H9 (cell line): ENCODE data around the gene BCO1. TPM values are rescaled to one million over a fixed set of nuclear protein-coding genes. Genes with fewer than 3 reads are reported as not detected.

Experiments used
- DNase-seq: peaks from one replicate; pipeline ENCODE4 v3.0.0-alpha.2; 2017
- H2AFZ ChIP-seq: one replicate; pipeline ENCODE4 v1.6.1; 2013; ENCODE audit warnings: mild to moderate bottlenecking, low read length, control low read depth, moderate library complexity
- H2AK5ac ChIP-seq: 2 replicates; pipeline ENCODE4 v1.6.1; 2013; ENCODE audit warnings: low read length, control low read depth, mixed read lengths; ENCODE audit not compliant: insufficient read length
- H2BK120ac ChIP-seq: one replicate; pipeline ENCODE4 v1.6.1; 2013; ENCODE audit warnings: low read depth, mild to moderate bottlenecking, low read length, control low read depth, inconsistent platforms; ENCODE audit not compliant: poor library complexity, severe bottlenecking
- H2BK12ac ChIP-seq: 2 replicates; pipeline ENCODE4 v1.6.1; 2013; ENCODE audit warnings: low read length, control low read depth, mixed read lengths, low read depth; ENCODE audit not compliant: insufficient read length
- H2BK15ac ChIP-seq: 2 replicates; pipeline ENCODE4 v1.6.1; 2013; ENCODE audit warnings: low read depth, low read length, control low read depth
- H2BK20ac ChIP-seq: one replicate; pipeline ENCODE4 v1.6.1; 2013; ENCODE audit warnings: low read depth, mild to moderate bottlenecking, low read length, control low read depth, inconsistent platforms; ENCODE audit not compliant: poor library complexity, severe bottlenecking
- H2BK5ac ChIP-seq: 2 replicates; pipeline ENCODE4 v1.6.1; 2013; ENCODE audit warnings: low read length, control low read depth, mixed read lengths; ENCODE audit not compliant: insufficient read length
- H3K14ac ChIP-seq: 2 replicates; pipeline ENCODE4 v1.6.1; 2013; ENCODE audit warnings: low read length, control low read depth; ENCODE audit not compliant: insufficient read depth
- H3K18ac ChIP-seq: 2 replicates; pipeline ENCODE4 v1.6.1; 2013; ENCODE audit warnings: low read depth, mild to moderate bottlenecking, mixed read lengths, low read length, control low read depth; ENCODE audit not compliant: insufficient read length
- H3K23ac ChIP-seq: 2 replicates; pipeline ENCODE4 v1.6.1; 2013; ENCODE audit warnings: low read length, control low read depth, mixed read lengths, low read depth; ENCODE audit not compliant: insufficient read length
- H3K23me2 ChIP-seq: 2 replicates; pipeline ENCODE4 v1.6.1; 2013; ENCODE audit warnings: low read depth, mild to moderate bottlenecking, mixed read lengths, low read length, control low read depth; ENCODE audit not compliant: insufficient read length, poor library complexity, severe bottlenecking
- H3K27ac ChIP-seq: 2 replicates; pipeline ENCODE4 v1.5.1; 2013; ENCODE audit warnings: low read length, control low read depth, mixed read lengths, low read depth; ENCODE audit not compliant: insufficient read length
- H3K27me3 ChIP-seq: 2 replicates; pipeline ENCODE4 v1.6.1; 2013; ENCODE audit warnings: low read length, control low read depth, inconsistent platforms; ENCODE audit not compliant: insufficient read depth
- H3K4ac ChIP-seq: 2 replicates; pipeline ENCODE4 v1.6.1; 2013; ENCODE audit warnings: low read depth, mild to moderate bottlenecking, control low read depth, inconsistent platforms, low read length, moderate library complexity
- H3K4me1 ChIP-seq: 2 replicates; pipeline ENCODE4 v1.6.1; 2013; ENCODE audit warnings: low read length, control low read depth, inconsistent platforms; ENCODE audit not compliant: insufficient read depth
- H3K4me2 ChIP-seq: 2 replicates; pipeline ENCODE4 v1.6.1; 2013; ENCODE audit warnings: low read length, control low read depth, mixed read lengths; ENCODE audit not compliant: insufficient read length, insufficient read depth
- H3K56ac ChIP-seq: 2 replicates; pipeline ENCODE4 v1.6.1; 2013; ENCODE audit warnings: low read depth, mild to moderate bottlenecking, mixed read lengths, low read length, control low read depth; ENCODE audit not compliant: insufficient read length
- H3K79me1 ChIP-seq: 2 replicates; pipeline ENCODE4 v1.6.1; 2013; ENCODE audit warnings: low read depth, mild to moderate bottlenecking, moderate library complexity, low read length, control low read depth, inconsistent platforms; ENCODE audit not compliant: insufficient read depth, poor library complexity, severe bottlenecking
- H3K79me2 ChIP-seq: 2 replicates; pipeline ENCODE4 v1.6.1; 2013; ENCODE audit warnings: low read length, control low read depth, inconsistent platforms; ENCODE audit not compliant: insufficient read depth
- H3K9ac ChIP-seq: 2 replicates; pipeline ENCODE4 v1.6.1; 2013; ENCODE audit warnings: low read length, control low read depth, mixed read lengths; ENCODE audit not compliant: insufficient read length; ENCODE audit errors: extremely low read depth
- H3K9me3 ChIP-seq: one replicate; pipeline ENCODE4 v1.6.1; 2013; ENCODE audit warnings: low read depth, low read length, inconsistent platforms; ENCODE audit not compliant: control insufficient read depth
- H3T11ph ChIP-seq: one replicate; pipeline ENCODE4 v1.6.1; 2013; ENCODE audit warnings: mild to moderate bottlenecking, low read length, control low read depth, inconsistent platforms
- H4K20me1 ChIP-seq: one replicate; pipeline ENCODE4 v1.6.1; 2013; ENCODE audit not compliant: control insufficient read depth, insufficient read length, insufficient read depth
- H4K5ac ChIP-seq: 2 replicates; pipeline ENCODE4 v1.6.1; 2013; ENCODE audit warnings: low read depth, mild to moderate bottlenecking, mixed read lengths, low read length, control low read depth; ENCODE audit not compliant: insufficient read length
- H4K8ac ChIP-seq: replicated peaks from 2 replicates; pipeline ENCODE4 v1.6.1; 2013; ENCODE audit warnings: low read length, control low read depth, mixed read lengths, low read depth; ENCODE audit not compliant: insufficient read length
- H4K91ac ChIP-seq: 2 replicates; pipeline ENCODE4 v1.6.1; 2013; ENCODE audit warnings: low read depth, mild to moderate bottlenecking, moderate library complexity, mixed read lengths, low read length, control low read depth; ENCODE audit not compliant: insufficient read length
- H3K27ac Mint-ChIP-seq, 3 experiments: 2 replicates in 2 of 3; 3 replicates in 1 of 3; pipeline ENCODE4 v1.8.0; 2020 to 2021; ENCODE audit warnings: mixed read lengths in 3 of 3, mild to moderate bottlenecking in 1 of 3, moderate library complexity in 1 of 3
- H3K27me3 Mint-ChIP-seq: 2 replicates; pipeline ENCODE4 v1.8.0; 2021; ENCODE audit warnings: low read depth, mild to moderate bottlenecking, moderate library complexity, mixed read lengths
- H3K36me3 Mint-ChIP-seq, 3 experiments: 2 replicates in 2 of 3; 3 replicates in 1 of 3; pipeline ENCODE4 v1.8.0; 2020 to 2021; ENCODE audit warnings: low read depth in 3 of 3, mixed read lengths in 3 of 3; ENCODE audit not compliant: insufficient read depth in 1 of 3
- H3K4me1 Mint-ChIP-seq, 2 experiments: 2 replicates each; pipeline ENCODE4 v1.8.0; 2020; ENCODE audit warnings: mixed read lengths in 2 of 2
- H3K4me3 Mint-ChIP-seq, 2 experiments: 2 replicates in 1 of 2; 3 replicates in 1 of 2; pipeline ENCODE4 v1.8.0; 2020 to 2021; ENCODE audit warnings: mild to moderate bottlenecking in 2 of 2, mixed read lengths in 2 of 2, moderate library complexity in 1 of 2
- H3K9me3 Mint-ChIP-seq, 2 experiments: 2 replicates in 1 of 2; 3 replicates in 1 of 2; pipeline ENCODE4 v1.8.0; 2020; ENCODE audit warnings: mild to moderate bottlenecking in 2 of 2, mixed read lengths in 2 of 2, moderate library complexity in 1 of 2
- CTCF ChIP-seq: fragments of 200-600 bp; sonication (generic); conservative IDR thresholded peaks from 3 replicates; pipeline ENCODE4 v1.8.0; 2021; ENCODE audit warnings: antibody characterized with exemption, mild to moderate bottlenecking
- WGBS: extraction: QIAGEN DNeasy Blood & Tissue Kit; methylation state at CpG from one replicate; pipeline ENCODE4 v1.1.7; 2013; ENCODE audit warnings: missing lambda C conversion rate, low lambda C conversion rate, mixed read lengths; ENCODE audit not compliant: insufficient read length; ENCODE audit errors: extremely low coverage; 5-methylcytosine and 5-hydroxymethylcytosine counted together
- total RNA-seq: library from RNA; stranded (reverse); gene quantifications from 2 replicates; pipeline ENCODE4 v1.2.1, GENCODE V29; 2021

The BCO1 gene
- total RNA-seq, 1 experiment from 2014 or later: not detected

- H3K23me2 ChIP-seq: no peaks in the 10 kb centered on the region
- H3K79me2 ChIP-seq: no peaks in the 10 kb centered on the region
- no peak overlapping the region for H2BK15ac ChIP-seq
- no peak overlapping the region for H2BK120ac ChIP-seq
- no peak overlapping the region for H3K14ac ChIP-seq
- no CpG with 5 or more reads among the region's 11 CpGs for WGBS
- Mint-ChIP-seq H3K36me3 (no peaks in the 10 kb centered on the region; a peak in 1 of 7 replicates), H3K27ac (no peak overlapping the region), H3K4me1 (no peaks in the 10 kb centered on the region), H3K4me3 (no peak overlapping the region), H3K9me3 (no peaks in the 10 kb centered on the region; a peak in 1 of 5 replicates), H3K27me3 (peaks cover 2% of the 10 kb centered on the region; the same call in 1 of the 2 replicates)
- H3T11ph ChIP-seq: no peak overlapping the region
- H3K27ac ChIP-seq: no peak overlapping the region
- H2AFZ ChIP-seq: no peak overlapping the region
- no peaks in the 10 kb centered on the region for H3K4me1 ChIP-seq
- H3K9me3 ChIP-seq: no peaks in the 10 kb centered on the region
- H2AK5ac ChIP-seq: no peak overlapping the region
- no peak overlapping the region for H4K91ac ChIP-seq
- H3K4me2 ChIP-seq: no peak overlapping the region
- H4K20me1 ChIP-seq: no peaks in the 10 kb centered on the region
- no peak overlapping the region for H3K4ac ChIP-seq
- no peak overlapping the region for H3K18ac ChIP-seq
- TF ChIP-seq CTCF: peak; percentile 51; the same call in 2 of the 3 replicates
- H2BK20ac ChIP-seq: no peak overlapping the region
- no peak overlapping the region for H3K56ac ChIP-seq
- H4K5ac ChIP-seq: no peak overlapping the region
- H3K79me1 ChIP-seq: no peaks in the 10 kb centered on the region
- H2BK5ac ChIP-seq: no peak overlapping the region
- H2BK12ac ChIP-seq: no peak overlapping the region
- H3K23ac ChIP-seq: no peak overlapping the region
- H3K27me3 ChIP-seq: no peaks in the 10 kb centered on the region
- H3K9ac ChIP-seq: no peak overlapping the region
- H4K8ac ChIP-seq: no peak overlapping the region
- no peak for DNase-seq
Measured at GRCh38 chr16:81263470-81264220, 25.2 kb downstream of the BCO1 start.
